ENCODE measurements around the gene GART. TPM values are rescaled to one million over a fixed set of nuclear protein-coding genes. Genes with fewer than 3 reads are reported as not detected.

Gene GART
- total and polyA plus RNA-seq, 2 of the 8 experiments (the other 6 are each of a cell fraction or from before 2014, with no cell fraction given): 23.1 to 231 TPM

GRCh38 chr21:33493756-33494155 is 48.2 kb downstream of the GART start (continued):
- TF ChIP-seq BCL11A (IDR thresholded peaks at IDR 0.05; ENCODE audit: low read depth in 2 of 2, low read length in 2 of 2): no peak
- no peak for TF ChIP-seq SIX5 (IDR thresholded peaks at IDR 0.05; ENCODE audit: low read depth, low read length)
- TF ChIP-seq MAX (IDR thresholded peaks at IDR 0.05): no peak
- no peak for TF ChIP-seq SP2 (IDR thresholded peaks at IDR 0.05; ENCODE audit: low read length)
- TF ChIP-seq KDM4A (IDR thresholded peaks at IDR 0.05; ENCODE audit: low read depth, low read length, severe bottlenecking): no peak
